ENCODE data around the gene DLG4. TPM values are rescaled to one million over a fixed set of nuclear protein-coding genes. Genes with fewer than 3 reads are reported as not detected.
"Not testable (repeated sequence)": the region's sequence is repeated elsewhere in the genome, so short reads cannot be mapped to it uniquely, and the experiment has no call there.

DLG4 gene
- total RNA-seq, 1 donor from 2014 or later = 46.1 TPM

GRCh38 chr17:7184091-7184488 is 35.5 kb downstream of the DLG4 start:
- no peaks in the 10 kb centered on the region for H3K4me1 Mint-ChIP-seq (ENCODE audit: unreplicated experiment)
- no peak overlapping the region for H3K4me3 Mint-ChIP-seq
- DNase-seq (ENCODE audit: extremely low spot score, unreplicated experiment) = no peak
- no peaks in the 10 kb centered on the region for H3K36me3 Mint-ChIP-seq
- TF ChIP-seq CTCF (conservative IDR thresholded peaks at IDR 0.05) = no peak
- no peaks in the 10 kb centered on the region for H3K27me3 Mint-ChIP-seq
- H3K27ac Mint-ChIP-seq = peak overlapping the region; percentile 50
- H3K9me3 Mint-ChIP-seq = no peaks in the 10 kb centered on the region

GRCh38 chr17:7183433-7184090 is 36.1 kb downstream of the DLG4 start:
- H3K27me3 Mint-ChIP-seq = no peaks in the 10 kb centered on the region

GRCh38 chr17:7182101-7182500 is 37.5 kb downstream of the DLG4 start:
- H3K4me3 Mint-ChIP-seq; H3K27me3 Mint-ChIP-seq; DNase-seq (ENCODE audit: extremely low spot score, unreplicated experiment); H3K9me3 Mint-ChIP-seq; H3K27ac Mint-ChIP-seq; H3K4me1 Mint-ChIP-seq (ENCODE audit: unreplicated experiment); H3K36me3 Mint-ChIP-seq: not testable (repeated sequence)

More at GRCh38 chr17:7183433-7184090, 36.1 kb downstream of the DLG4 start:
- DNase-seq (ENCODE audit: extremely low spot score, unreplicated experiment) = no peak
- no peaks in the 10 kb centered on the region for H3K9me3 Mint-ChIP-seq
- H3K4me3 Mint-ChIP-seq = no peak overlapping the region
- no peaks in the 10 kb centered on the region for H3K4me1 Mint-ChIP-seq (ENCODE audit: unreplicated experiment)
- H3K27ac Mint-ChIP-seq = peak overlapping the region; percentile 50
- H3K36me3 Mint-ChIP-seq = no peaks in the 10 kb centered on the region
- TF ChIP-seq CTCF (conservative IDR thresholded peaks at IDR 0.05) = no peak

- Mint-ChIP-seq H3K4me3 (peak within 1 kb of the TSS; percentile 44), H3K27ac (no peak within 1 kb of the TSS), H3K27me3 (no peaks in the 10 kb centered on the region), H3K9me3 (no peaks in the 10 kb centered on the region), H3K36me3 (no peaks in the 10 kb centered on the region), H3K4me1 (ENCODE audit: unreplicated experiment) (peaks cover 5% of the 10 kb centered on the region)
- no peak for TF ChIP-seq CTCF (conservative IDR thresholded peaks at IDR 0.05)
- no peak for DNase-seq (ENCODE audit: extremely low spot score, unreplicated experiment)
Measured at GRCh38 chr17:7179317-7180254, 40.0 kb downstream of the DLG4 start, which contains the start of gene ASGR1. TSS of gene ASGR1 (minus strand) at chr17:7179370. CDS start at chr17:7178563, 807 bp downstream.

- no peaks in the 10 kb centered on the region for H3K9me3 Mint-ChIP-seq
- no peaks in the 10 kb centered on the region for H3K27me3 Mint-ChIP-seq
- H3K4me1 Mint-ChIP-seq (ENCODE audit: unreplicated experiment) = peaks cover 5% of the 10 kb centered on the region
- H3K36me3 Mint-ChIP-seq = no peaks in the 10 kb centered on the region
- DNase-seq (ENCODE audit: extremely low spot score, unreplicated experiment) = no peak
- TF ChIP-seq CTCF (conservative IDR thresholded peaks at IDR 0.05) = no peak
- H3K27ac Mint-ChIP-seq = no peak overlapping the region
- H3K4me3 Mint-ChIP-seq = no peak overlapping the region
Measured at GRCh38 chr17:7178973-7179316, 40.7 kb downstream of the DLG4 start.

- Mint-ChIP-seq H3K36me3 (no peaks in the 10 kb centered on the region), H3K4me1 (ENCODE audit: unreplicated experiment) (peaks cover 5% of the 10 kb centered on the region), H3K27ac (no peak overlapping the region), H3K27me3 (no peaks in the 10 kb centered on the region), H3K9me3 (no peaks in the 10 kb centered on the region), H3K4me3 (no peak overlapping the region)
- no peak for TF ChIP-seq CTCF (conservative IDR thresholded peaks at IDR 0.05)
- no peak for DNase-seq (ENCODE audit: extremely low spot score, unreplicated experiment)
Measured at GRCh38 chr17:7177954-7178477, 41.6 kb downstream of the DLG4 start.

Measured in type B pancreatic cell (in vitro differentiated cells).